ENCODE results near the gene SLCO1B1. TPM values are rescaled to one million over a fixed set of nuclear protein-coding genes. Genes with fewer than 3 reads are reported as not detected.
"Not testable (repeated sequence)": the region's sequence is repeated elsewhere in the genome, so short reads cannot be mapped to it uniquely, and the experiment has no call there.

The SLCO1B1 gene
- total RNA-seq, 1 experiment from 2014 or later = not detected

- H3K27ac Mint-ChIP-seq (ENCODE audit: low read depth, unreplicated experiment) = no peak overlapping the region
- H3K4me1 Mint-ChIP-seq (ENCODE audit: insufficient read depth, unreplicated experiment) = no peaks in the 10 kb centered on the region
- H3K36me3 Mint-ChIP-seq (ENCODE audit: insufficient read depth, unreplicated experiment) = no peaks in the 10 kb centered on the region
- CTCF ChIA-PET = no interaction called here
- H3K27me3 Mint-ChIP-seq (ENCODE audit: insufficient read depth, unreplicated experiment) = no peaks in the 10 kb centered on the region
- POLR2A ChIA-PET = no interaction called here
- intact Hi-C loops (cut with micrococcal nuclease) = no loop called here
- BruUV-seq (replicated peaks) = no TSS peak
- no peaks in the 10 kb centered on the region for H3K9me3 Mint-ChIP-seq (ENCODE audit: unreplicated experiment)
- TF ChIP-seq CTCF (IDR thresholded peaks at IDR 0.05; ENCODE audit: unreplicated experiment) = no peak
- no peak overlapping the region for H3K4me3 Mint-ChIP-seq (ENCODE audit: unreplicated experiment)
- DNase-seq (ENCODE audit: unreplicated experiment) = no peak
Observed at GRCh38 chr12:21118760-21119159, 12.2 kb upstream of the SLCO1B1 start.

GRCh38 chr12:21129351-21129750 lies 1.6 kb upstream of the SLCO1B1 start:
- DNase-seq (ENCODE audit: unreplicated experiment) = no peak
- Mint-ChIP-seq H3K4me1 (ENCODE audit: insufficient read depth, unreplicated experiment) (no peaks in the 10 kb centered on the region), H3K27ac (ENCODE audit: low read depth, unreplicated experiment) (no peak overlapping the region), H3K27me3 (ENCODE audit: insufficient read depth, unreplicated experiment) (no peaks in the 10 kb centered on the region), H3K36me3 (ENCODE audit: insufficient read depth, unreplicated experiment) (no peaks in the 10 kb centered on the region), H3K4me3 (ENCODE audit: unreplicated experiment) (no peak overlapping the region), H3K9me3 (ENCODE audit: unreplicated experiment) (peaks cover 7% of the 10 kb centered on the region)
- no TSS peak for BruUV-seq (replicated peaks)
- intact Hi-C loops (cut with micrococcal nuclease) = no loop called here
- CTCF ChIA-PET = no interaction called here
- TF ChIP-seq CTCF (IDR thresholded peaks at IDR 0.05; ENCODE audit: unreplicated experiment) = no peak
- POLR2A ChIA-PET = no interaction called here

- intact Hi-C loops (cut with micrococcal nuclease) = no loop called here
- POLR2A ChIA-PET = no interaction called here
- H3K4me3 Mint-ChIP-seq (ENCODE audit: unreplicated experiment) = no peak overlapping the region
- no peaks in the 10 kb centered on the region for H3K36me3 Mint-ChIP-seq (ENCODE audit: insufficient read depth, unreplicated experiment)
- no peak for DNase-seq (ENCODE audit: unreplicated experiment)
- CTCF ChIA-PET = no interaction called here
- no peaks in the 10 kb centered on the region for H3K4me1 Mint-ChIP-seq (ENCODE audit: insufficient read depth, unreplicated experiment)
- H3K9me3 Mint-ChIP-seq (ENCODE audit: unreplicated experiment) = peaks cover 9% of the 10 kb centered on the region
- H3K27me3 Mint-ChIP-seq (ENCODE audit: insufficient read depth, unreplicated experiment) = no peaks in the 10 kb centered on the region
- TF ChIP-seq CTCF (IDR thresholded peaks at IDR 0.05; ENCODE audit: unreplicated experiment) = no peak
- H3K27ac Mint-ChIP-seq (ENCODE audit: low read depth, unreplicated experiment) = no peak overlapping the region
- no TSS peak for BruUV-seq (replicated peaks)
Observed at GRCh38 chr12:21129906-21130305, 1.1 kb upstream of the SLCO1B1 start.

GRCh38 chr12:21137318-21137999 lies 6.5 kb downstream of the SLCO1B1 start:
- peaks cover 15% of the 10 kb centered on the region for H3K9me3 Mint-ChIP-seq (ENCODE audit: unreplicated experiment)
- DNase-seq (ENCODE audit: unreplicated experiment); H3K27me3 Mint-ChIP-seq (ENCODE audit: insufficient read depth, unreplicated experiment); H3K4me3 Mint-ChIP-seq (ENCODE audit: unreplicated experiment); CTCF ChIA-PET; intact Hi-C loops (cut with micrococcal nuclease); H3K36me3 Mint-ChIP-seq (ENCODE audit: insufficient read depth, unreplicated experiment); H3K4me1 Mint-ChIP-seq (ENCODE audit: insufficient read depth, unreplicated experiment); H3K27ac Mint-ChIP-seq (ENCODE audit: low read depth, unreplicated experiment); BruUV-seq (replicated peaks); POLR2A ChIA-PET: not testable (repeated sequence)

GRCh38 chr12:21138016-21138415 lies 7.0 kb downstream of the SLCO1B1 start:
- no TSS peak for BruUV-seq (replicated peaks)
- H3K27ac Mint-ChIP-seq (ENCODE audit: low read depth, unreplicated experiment) = no peak overlapping the region
- TF ChIP-seq CTCF (IDR thresholded peaks at IDR 0.05; ENCODE audit: unreplicated experiment) = no peak
- H3K4me1 Mint-ChIP-seq (ENCODE audit: insufficient read depth, unreplicated experiment) = no peaks in the 10 kb centered on the region
- DNase-seq (ENCODE audit: unreplicated experiment) = no peak
- H3K27me3 Mint-ChIP-seq (ENCODE audit: insufficient read depth, unreplicated experiment) = no peaks in the 10 kb centered on the region
- intact Hi-C loops (cut with micrococcal nuclease) = no loop called here
- ChIA-PET POLR2A (no interaction called here), CTCF (no interaction called here)
- peaks cover 15% of the 10 kb centered on the region for H3K9me3 Mint-ChIP-seq (ENCODE audit: unreplicated experiment)
- no peak overlapping the region for H3K4me3 Mint-ChIP-seq (ENCODE audit: unreplicated experiment)
- no peaks in the 10 kb centered on the region for H3K36me3 Mint-ChIP-seq (ENCODE audit: insufficient read depth, unreplicated experiment)

Measured in MCF 10A (cell line).